Measurements from ENCODE around the gene JAKMIP1. TPM values are rescaled to one million over a fixed set of nuclear protein-coding genes. Genes with fewer than 3 reads are reported as not detected.

JAKMIP1 gene
- polyA plus RNA-seq, 1 donor from 2014 or later = 1.9 TPM

DNA sequence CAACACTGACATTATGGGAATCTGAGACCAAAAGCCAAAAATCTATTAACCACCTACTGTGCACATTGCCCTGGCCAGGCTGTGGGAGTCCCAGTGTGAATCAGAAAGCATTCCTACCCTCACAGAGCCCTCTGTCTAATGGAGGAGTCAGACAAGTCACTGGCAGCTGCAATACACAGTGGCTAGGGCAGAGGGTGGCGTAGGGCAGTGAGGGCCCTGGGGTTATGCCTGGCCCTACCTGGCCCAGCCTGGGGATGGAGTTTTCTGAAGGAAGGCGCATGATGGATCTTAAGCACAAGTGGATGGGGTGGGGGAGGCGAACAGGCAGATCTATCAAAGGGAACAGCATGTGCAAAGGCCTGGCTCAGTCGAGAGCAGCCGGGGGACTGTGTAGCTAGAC, 10.8 kb downstream of the JAKMIP1 start:
- Mint-ChIP-seq H3K9me3 (peaks cover 2 to 15% (median 9%) of the 10 kb centered on the region in 3 donors), H3K4me1 (no peaks in the 10 kb centered on the region), H3K36me3 (peaks cover 4% of the 10 kb centered on the region), H3K27ac (no peak overlapping the region), H3K27me3 (peaks cover 2% of the 10 kb centered on the region), H3K4me3 (no peak overlapping the region)

DNA sequence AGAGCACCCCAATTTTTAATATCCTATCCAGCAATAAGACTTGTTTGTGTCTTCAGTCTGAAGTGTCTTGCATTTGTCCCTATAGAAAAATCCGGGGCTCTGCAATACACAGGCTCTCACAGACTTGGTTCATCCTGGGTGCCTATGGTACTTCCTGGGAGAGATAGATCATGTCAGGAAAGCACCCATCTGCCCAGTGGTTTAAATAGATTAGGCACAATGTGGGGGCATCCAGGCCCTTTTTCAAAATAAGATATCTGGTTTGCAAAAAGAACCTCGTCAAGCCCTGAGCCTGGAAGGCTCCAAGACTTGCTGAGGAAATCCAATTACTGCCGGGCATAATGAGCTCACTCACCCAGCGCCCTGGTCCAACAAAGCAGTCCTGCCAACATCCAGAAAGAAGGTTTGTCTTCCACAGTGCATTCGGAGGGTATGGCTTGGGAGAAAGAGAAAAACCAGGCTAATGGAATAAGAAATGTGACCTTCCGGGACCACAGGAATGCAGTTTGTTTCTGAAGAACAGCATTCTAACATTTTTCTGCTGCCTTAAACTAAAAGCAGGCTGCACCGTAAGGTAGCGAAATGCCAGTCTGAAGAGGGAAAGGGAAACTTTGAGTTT, 11.6 kb downstream of the JAKMIP1 start:
- H3K4me1 Mint-ChIP-seq = peaks cover 0 to 2% (median 2%) of the 10 kb centered on the region in 3 donors

DNA sequence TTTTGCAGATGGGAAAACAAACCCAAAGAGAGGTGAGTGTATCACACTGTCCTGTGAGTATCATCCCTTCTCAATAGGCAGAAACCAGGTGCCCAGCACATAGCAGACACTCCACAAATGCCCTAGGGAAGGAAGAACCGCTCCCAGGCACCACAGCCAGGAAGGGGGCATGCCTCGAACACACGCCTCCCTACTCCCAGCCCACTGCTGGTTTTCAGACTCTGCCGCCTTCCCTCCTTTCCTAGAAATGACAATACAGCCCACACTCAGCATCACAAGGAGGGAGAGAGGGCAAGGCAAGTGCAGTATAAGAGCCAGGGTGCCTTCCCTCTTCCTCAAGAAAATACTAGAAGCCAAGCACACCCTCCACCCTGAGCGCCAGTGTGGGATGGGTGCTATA, 16.2 kb downstream of the JAKMIP1 start:
- Mint-ChIP-seq H3K36me3 (peaks cover 6% of the 10 kb centered on the region), H3K27ac (no peak overlapping the region), H3K9me3 (peaks cover 2 to 19% (median 14%) of the 10 kb centered on the region in 3 donors), H3K4me3 (peak overlapping the region in 1 of 4 donors; percentile 6), H3K4me1 (peaks cover 9 to 18% (median 11%) of the 10 kb centered on the region in 3 donors), H3K27me3 (no peaks in the 10 kb centered on the region)

More for the DNA sequence above, 11.6 kb downstream of the JAKMIP1 start:
- H3K36me3 Mint-ChIP-seq = peaks cover 4% of the 10 kb centered on the region
- H3K27me3 Mint-ChIP-seq = peaks cover 2% of the 10 kb centered on the region
- H3K27ac Mint-ChIP-seq = no peak overlapping the region
- peaks cover 2 to 13% (median 9%) of the 10 kb centered on the region in 3 donors for H3K9me3 Mint-ChIP-seq
- H3K4me3 Mint-ChIP-seq = no peak overlapping the region

DNA sequence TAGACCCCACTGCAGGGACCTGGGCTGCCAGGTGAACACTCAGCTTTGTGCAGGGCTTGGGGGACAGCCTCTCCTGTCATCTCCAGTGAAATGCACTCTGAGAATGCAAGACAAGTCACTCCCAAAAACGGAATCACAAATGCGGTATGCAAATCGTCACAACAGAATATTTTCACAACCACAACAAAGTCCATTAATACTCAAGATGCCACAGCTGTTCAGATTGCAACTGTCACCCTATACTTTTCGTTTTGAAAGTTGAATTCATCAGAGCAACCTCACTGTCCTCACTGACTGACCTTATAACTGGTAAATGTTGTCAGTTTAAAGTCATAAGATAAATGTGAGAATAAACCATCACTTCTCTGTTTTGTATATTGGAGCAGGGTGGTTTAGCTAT, 16.6 kb downstream of the JAKMIP1 start:
- H3K27ac Mint-ChIP-seq = no peak overlapping the region
- peaks cover 2 to 20% (median 14%) of the 10 kb centered on the region in 3 donors for H3K9me3 Mint-ChIP-seq
- H3K36me3 Mint-ChIP-seq = peaks cover 6% of the 10 kb centered on the region
- H3K4me1 Mint-ChIP-seq = peaks cover 9 to 18% (median 11%) of the 10 kb centered on the region in 3 donors
- H3K4me3 Mint-ChIP-seq = peak overlapping the region in 2 of 4 donors; percentile 18 to 45
- no peaks in the 10 kb centered on the region for H3K27me3 Mint-ChIP-seq

DNA sequence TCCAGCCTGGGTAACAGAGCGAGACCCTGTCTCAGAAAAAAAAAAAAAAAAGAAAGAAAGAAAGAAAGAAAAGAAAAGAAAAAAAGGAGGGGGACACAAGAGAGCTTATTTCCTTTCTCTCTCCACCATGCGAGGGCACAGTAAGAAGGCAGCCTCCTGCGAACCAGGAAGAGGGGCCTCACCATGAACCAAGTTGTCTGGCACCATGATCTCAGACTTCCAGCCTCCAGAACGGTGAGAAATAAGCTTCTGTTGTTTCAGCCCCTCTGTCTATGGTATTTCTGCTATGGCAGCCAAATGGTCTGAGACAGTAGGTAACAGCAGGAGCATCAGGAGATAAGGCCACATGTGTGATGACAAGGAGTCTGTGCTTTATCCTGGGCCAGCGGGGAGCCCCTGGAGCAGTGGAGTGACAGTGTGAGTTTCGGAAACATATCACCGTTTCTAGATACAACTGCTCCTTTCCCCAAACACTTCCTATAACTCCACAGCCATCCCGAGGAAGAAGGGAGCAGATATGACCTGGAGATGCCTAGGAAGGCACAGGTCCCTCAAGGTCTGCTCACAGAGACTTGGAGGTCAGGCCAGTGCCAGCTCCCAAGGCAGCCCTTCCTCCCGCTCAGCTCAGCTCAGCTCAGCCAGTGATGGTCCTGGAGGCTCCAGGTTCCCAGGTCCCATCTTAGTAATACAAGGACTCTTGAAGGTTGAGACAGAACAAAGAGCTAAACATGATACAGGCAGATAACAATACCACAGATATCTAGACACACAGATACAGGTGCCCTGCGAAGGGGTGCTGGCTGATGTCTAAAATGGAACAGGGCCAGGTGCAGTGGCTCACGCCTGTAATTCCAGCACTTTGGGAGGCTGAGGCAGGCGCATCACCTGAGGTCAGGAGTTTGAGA, 17.7 kb downstream of the JAKMIP1 start:
- peaks cover 3 to 21% (median 20%) of the 10 kb centered on the region in 3 donors for H3K9me3 Mint-ChIP-seq
- H3K27me3 Mint-ChIP-seq = no peaks in the 10 kb centered on the region
- peak overlapping the region in 1 of 4 donors; percentile 40 for H3K4me3 Mint-ChIP-seq
- no peak overlapping the region for H3K27ac Mint-ChIP-seq
- H3K4me1 Mint-ChIP-seq = peaks cover 11 to 24% (median 12%) of the 10 kb centered on the region in 3 donors
- H3K36me3 Mint-ChIP-seq = peaks cover 6% of the 10 kb centered on the region

DNA sequence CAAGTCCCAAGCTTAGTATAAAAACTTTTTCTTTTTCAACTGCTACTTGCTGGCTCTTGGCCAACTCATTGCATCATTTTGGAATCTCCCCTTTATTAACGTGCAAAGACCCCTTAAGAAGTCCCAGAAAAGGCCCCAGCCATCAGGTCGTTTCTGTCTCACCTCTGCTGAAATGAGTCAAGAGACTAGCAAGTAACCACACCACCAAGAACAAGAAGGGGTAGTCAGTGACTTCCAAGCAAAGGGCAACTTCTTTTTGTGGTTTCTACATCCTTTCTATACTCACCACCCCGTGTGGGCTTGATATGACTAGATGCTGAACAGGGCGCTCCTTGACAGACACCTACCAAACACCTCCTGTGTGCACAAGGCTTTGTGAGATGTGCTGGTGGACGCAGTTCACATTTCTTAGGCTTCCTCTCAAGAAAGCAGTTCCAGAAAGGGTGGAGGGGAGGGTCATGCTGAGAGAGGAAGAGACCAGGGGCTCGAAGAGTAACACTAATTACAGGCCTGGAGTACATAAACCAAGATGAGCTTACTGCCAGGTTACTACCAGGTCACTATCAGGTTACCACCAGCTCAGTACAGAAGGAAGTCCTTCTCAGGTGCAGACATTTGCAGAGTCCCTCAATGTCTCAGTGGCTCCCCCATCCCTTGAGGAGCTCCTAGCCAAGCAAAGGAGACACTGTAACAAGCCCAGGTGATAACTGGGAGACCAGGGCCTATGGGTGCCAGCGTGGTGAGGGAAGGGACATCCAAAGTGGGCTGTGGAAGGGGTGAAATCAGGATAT, 19.3 kb downstream of the JAKMIP1 start:
- H3K36me3 Mint-ChIP-seq = peaks cover 5% of the 10 kb centered on the region
- peak overlapping the region in 2 of 4 donors; percentile 73 to 84 for H3K4me3 Mint-ChIP-seq
- peak overlapping the region in 2 of 3 donors; percentile 59 to 76 for H3K27ac Mint-ChIP-seq
- no peaks in the 10 kb centered on the region for H3K27me3 Mint-ChIP-seq
- H3K4me1 Mint-ChIP-seq = peaks cover 11 to 25% (median 15%) of the 10 kb centered on the region in 3 donors
- peaks cover 3 to 15% (median 15%) of the 10 kb centered on the region in 3 donors for H3K9me3 Mint-ChIP-seq

DNA sequence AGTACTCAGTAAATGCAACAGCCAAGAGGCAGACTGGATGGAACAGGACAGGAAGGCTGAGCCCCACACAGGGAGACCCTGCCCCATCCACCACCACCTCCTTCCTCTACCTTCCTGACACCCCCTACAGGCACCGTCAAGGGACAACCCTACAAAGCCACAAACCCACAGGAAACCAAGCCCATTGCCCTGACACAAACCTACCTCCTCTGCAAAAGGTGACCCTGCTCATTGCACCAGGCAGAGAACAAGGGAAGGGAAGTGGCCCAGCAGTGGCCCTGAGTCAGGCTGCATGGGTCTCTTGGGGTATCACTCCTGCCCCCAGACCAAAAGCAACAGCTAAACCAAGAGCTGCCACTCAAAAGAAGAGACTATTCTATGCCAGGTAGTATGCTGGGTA, 21.0 kb downstream of the JAKMIP1 start:
- Mint-ChIP-seq H3K36me3 (peaks cover 2% of the 10 kb centered on the region), H3K4me1 (peaks cover 11 to 28% (median 15%) of the 10 kb centered on the region in 3 donors), H3K27me3 (no peaks in the 10 kb centered on the region), H3K4me3 (peak overlapping the region in 1 of 4 donors; percentile 77), H3K9me3 (peaks cover 3 to 15% (median 11%) of the 10 kb centered on the region in 3 donors), H3K27ac (peak overlapping the region in 1 of 3 donors; percentile 16)

DNA sequence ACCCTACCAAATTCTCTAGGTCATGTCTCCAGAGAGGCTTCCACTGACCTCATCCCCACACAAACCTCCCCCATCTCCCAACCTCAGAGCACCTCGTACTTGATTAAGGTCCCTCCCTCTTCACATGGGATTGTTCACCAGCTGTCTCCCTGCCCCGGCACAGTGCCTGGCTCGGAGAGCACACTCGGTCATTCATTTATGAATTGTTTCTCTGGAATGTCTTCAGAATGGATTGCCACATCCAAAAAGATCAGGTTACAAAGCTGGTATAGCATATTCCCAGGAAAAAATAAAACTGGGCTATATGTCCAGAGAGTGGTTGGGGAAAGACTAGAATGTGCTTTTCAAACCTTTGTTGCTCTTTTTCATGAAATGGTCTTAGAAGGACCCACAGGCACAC, 21.6 kb downstream of the JAKMIP1 start:
- H3K27ac Mint-ChIP-seq = peak overlapping the region in 1 of 3 donors; percentile 32
- H3K4me1 Mint-ChIP-seq = peaks cover 9 to 28% (median 13%) of the 10 kb centered on the region in 3 donors
- no peaks in the 10 kb centered on the region for H3K27me3 Mint-ChIP-seq
- H3K4me3 Mint-ChIP-seq = no peak overlapping the region
- H3K9me3 Mint-ChIP-seq = peaks cover 3 to 15% (median 11%) of the 10 kb centered on the region in 3 donors
- peaks cover 2% of the 10 kb centered on the region for H3K36me3 Mint-ChIP-seq

DNA sequence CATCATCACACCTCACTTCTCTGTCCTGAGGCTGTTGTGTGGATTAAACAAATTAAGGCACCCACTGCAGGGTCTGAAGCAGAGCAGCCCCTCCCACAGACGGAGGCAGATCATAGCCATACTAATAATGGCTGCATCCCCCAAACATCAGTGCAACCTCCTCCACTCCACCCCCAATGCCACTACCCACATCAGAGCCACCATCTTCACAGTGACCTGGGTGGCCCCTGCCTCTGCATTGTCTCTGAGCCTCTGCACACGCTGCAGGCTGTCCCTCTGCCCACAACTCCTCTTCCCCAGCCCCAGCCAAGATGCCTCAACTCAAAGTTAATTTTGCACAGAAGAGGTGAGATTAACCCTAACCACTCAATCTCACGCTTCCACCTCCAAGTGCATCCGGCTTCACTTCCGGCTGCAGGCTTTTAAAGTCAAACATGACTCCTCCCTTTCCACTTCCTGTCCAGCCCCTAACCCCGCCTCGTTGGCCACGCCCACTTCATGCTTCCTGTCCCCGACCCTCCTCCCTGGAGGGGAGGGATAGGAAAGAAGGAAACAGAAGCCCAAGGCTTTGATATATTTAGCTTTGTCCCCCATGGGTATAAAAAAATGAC, 22.7 kb downstream of the JAKMIP1 start:
- Mint-ChIP-seq H3K4me1 (peaks cover 5 to 26% (median 11%) of the 10 kb centered on the region in 3 donors), H3K9me3 (peaks cover 3 to 15% (median 11%) of the 10 kb centered on the region in 3 donors), H3K36me3 (peaks cover 2% of the 10 kb centered on the region), H3K4me3 (peak overlapping the region in 2 of 4 donors; percentile 17 to 63), H3K27ac (no peak overlapping the region), H3K27me3 (no peaks in the 10 kb centered on the region)

DNA sequence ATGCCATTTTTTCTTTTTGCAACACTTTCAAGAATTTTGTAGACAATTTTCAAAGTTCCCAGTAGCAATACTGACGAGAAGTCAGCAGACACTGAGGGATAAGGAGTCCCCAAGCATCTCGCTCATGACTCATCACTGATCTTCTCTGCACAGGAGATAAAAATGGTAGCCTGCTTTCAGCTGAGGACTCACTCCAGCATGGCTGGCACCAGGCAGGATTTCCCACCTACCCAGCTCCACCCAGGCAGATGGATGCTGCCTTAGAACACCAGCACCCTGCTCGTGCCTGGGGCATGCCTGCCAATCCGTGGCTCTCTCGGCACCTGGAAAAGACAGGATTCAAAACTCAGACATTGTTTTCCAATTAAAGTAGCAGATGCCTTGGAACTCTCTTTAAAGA, 24.9 kb downstream of the JAKMIP1 start:
- Mint-ChIP-seq H3K4me1 (peaks cover 0 to 17% (median 6%) of the 10 kb centered on the region in 3 donors), H3K4me3 (no peak overlapping the region), H3K9me3 (peaks cover 3 to 18% (median 15%) of the 10 kb centered on the region in 3 donors), H3K27ac (no peak overlapping the region), H3K27me3 (no peaks in the 10 kb centered on the region), H3K36me3 (peaks cover 2% of the 10 kb centered on the region)

DNA sequence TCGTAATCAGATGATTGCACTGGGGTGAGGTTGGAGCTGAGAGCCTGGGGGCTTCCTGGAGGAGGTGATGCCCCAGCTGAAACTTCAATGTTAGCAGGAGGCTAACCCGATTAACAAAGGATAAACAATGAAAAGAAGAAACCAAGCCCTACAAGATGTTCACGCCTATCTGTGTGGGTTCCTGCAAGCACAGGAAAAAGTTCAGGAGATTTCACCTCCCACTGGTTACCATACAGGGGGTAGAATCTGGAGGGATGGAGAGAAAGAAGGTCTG, 27.5 kb downstream of the JAKMIP1 start:
- Mint-ChIP-seq H3K4me1 (peaks cover 0 to 7% (median 5%) of the 10 kb centered on the region in 3 donors), H3K27ac (no peak overlapping the region), H3K4me3 (no peak overlapping the region), H3K9me3 (peaks cover 3 to 9% (median 6%) of the 10 kb centered on the region in 3 donors), H3K27me3 (no peaks in the 10 kb centered on the region), H3K36me3 (no peaks in the 10 kb centered on the region)

DNA sequence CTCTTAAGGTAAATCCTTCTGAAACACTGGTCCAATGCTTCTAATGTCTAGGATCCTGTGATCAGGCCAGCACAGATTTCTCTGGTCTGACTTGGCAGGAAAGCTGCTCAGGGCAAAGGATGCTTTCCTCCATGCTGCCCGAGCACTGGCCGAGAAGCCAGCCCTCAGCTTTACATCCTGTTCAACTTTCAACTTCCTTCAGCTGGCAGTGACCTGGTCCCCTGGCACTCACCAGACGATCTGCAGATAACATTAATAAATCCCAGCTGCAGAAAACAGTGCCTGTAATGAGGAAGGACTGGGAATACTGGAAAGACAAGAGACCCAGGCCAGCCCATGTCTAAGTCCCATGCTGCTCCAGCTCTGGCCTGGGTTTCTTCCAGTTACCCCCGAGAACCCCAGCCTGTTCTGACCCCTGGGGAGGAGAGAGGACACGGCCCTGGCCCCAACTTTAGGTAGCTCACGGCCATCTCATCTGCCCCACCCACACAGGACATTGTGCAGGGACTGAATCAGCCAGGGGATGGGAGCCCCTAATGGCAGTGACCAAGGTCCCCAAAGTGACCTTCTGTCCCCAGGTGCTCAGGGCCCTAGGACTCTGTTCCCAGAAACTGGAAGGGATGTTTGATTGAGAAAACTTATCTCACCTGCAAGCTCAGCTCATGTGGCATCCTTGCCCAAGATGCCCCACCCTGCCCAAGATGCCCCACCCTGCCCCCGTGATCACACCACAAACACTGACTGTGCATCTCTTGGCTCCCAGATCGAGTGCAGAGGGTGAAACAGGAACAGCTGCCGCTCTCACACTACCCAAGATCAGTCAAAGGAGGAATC, 28.0 kb downstream of the JAKMIP1 start:
- Mint-ChIP-seq H3K4me3 (no peak overlapping the region), H3K27ac (no peak overlapping the region), H3K27me3 (no peaks in the 10 kb centered on the region), H3K9me3 (peaks cover 0 to 9% (median under 1%) of the 10 kb centered on the region in 3 donors), H3K36me3 (no peaks in the 10 kb centered on the region), H3K4me1 (peaks cover 0 to 3% (median 0%) of the 10 kb centered on the region in 3 donors)

DNA sequence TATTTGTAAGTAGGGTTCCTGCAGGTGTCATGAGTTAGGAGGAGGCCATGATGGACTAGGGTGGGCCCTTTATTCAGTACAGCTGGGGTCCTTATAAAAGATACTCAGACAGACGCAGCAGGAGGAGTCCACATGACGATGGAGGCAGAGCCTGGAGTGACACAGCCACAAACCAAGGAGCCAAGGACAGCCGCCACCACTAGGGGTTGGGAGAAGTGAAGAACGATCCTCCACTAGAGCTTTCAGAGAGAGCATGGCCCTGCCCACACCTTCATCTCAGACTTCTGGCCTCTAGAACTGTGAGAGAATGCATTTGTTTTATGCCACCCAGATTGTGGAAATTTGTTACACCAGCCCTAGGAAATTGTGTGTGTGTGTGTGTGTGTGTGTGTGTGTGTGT, 31.1 kb downstream of the JAKMIP1 start:
- Mint-ChIP-seq H3K9me3 (peaks cover 2 to 13% (median 5%) of the 10 kb centered on the region in 3 donors), H3K27me3 (no peaks in the 10 kb centered on the region), H3K4me3 (no peak overlapping the region), H3K36me3 (peaks cover 2% of the 10 kb centered on the region), H3K4me1 (no peaks in the 10 kb centered on the region), H3K27ac (no peak overlapping the region)
